ENCODE measurements around the gene KCNMA1. TPM values are rescaled to one million over a fixed set of nuclear protein-coding genes. Genes with fewer than 3 reads are reported as not detected.

KCNMA1 gene
- total RNA-seq, 3 donors from 2014 or later = 45.4 to 312 (median 62.4) TPM

GRCh38 chr10:77505431-77506334, 131.9 kb downstream of the KCNMA1 start:
- intact Hi-C loops (cut with DNase I, micrococcal nuclease) = no loop called here
- no peak for TF ChIP-seq CTCF (IDR thresholded peaks at IDR 0.05)
- no peak for DNase-seq
- H3K4me3 ChIP-seq = no peak overlapping the region
- no peaks in the 10 kb centered on the region for H3K9me3 ChIP-seq
- no peaks in the 10 kb centered on the region for H3K36me3 ChIP-seq (ENCODE audit: low read depth)
- ATAC-seq = no peak
- H3K4me1 ChIP-seq (ENCODE audit: low read depth) = no peaks in the 10 kb centered on the region

- H3K4me1 ChIP-seq (ENCODE audit: low read depth) = no peaks in the 10 kb centered on the region
- ATAC-seq (peak; percentile 28), DNase-seq (no peak)
- H3K4me3 ChIP-seq = no peak overlapping the region
- H3K36me3 ChIP-seq (ENCODE audit: low read depth) = no peaks in the 10 kb centered on the region
- H3K9me3 ChIP-seq = no peaks in the 10 kb centered on the region
- intact Hi-C loops (cut with DNase I, micrococcal nuclease) = no loop called here
- no peak for TF ChIP-seq CTCF (IDR thresholded peaks at IDR 0.05)
Measured at GRCh38 chr10:77504873-77505257, 132.7 kb downstream of the KCNMA1 start.

- H3K4me3 ChIP-seq = no peak overlapping the region
- H3K36me3 ChIP-seq (ENCODE audit: low read depth) = no peaks in the 10 kb centered on the region
- DNase-seq (no peak), ATAC-seq (no peak)
- no peak for TF ChIP-seq CTCF (IDR thresholded peaks at IDR 0.05)
- H3K4me1 ChIP-seq (ENCODE audit: low read depth) = no peaks in the 10 kb centered on the region
- intact Hi-C loops (cut with DNase I, micrococcal nuclease) = no loop called here
- no peaks in the 10 kb centered on the region for H3K9me3 ChIP-seq
Measured at GRCh38 chr10:77504196-77504872, 133.3 kb downstream of the KCNMA1 start.

- Histone ChIP-seq H3K9me3 (no peaks in the 10 kb centered on the region), H3K36me3 (ENCODE audit: low read depth) (no peaks in the 10 kb centered on the region), H3K4me3 (no peak overlapping the region), H3K4me1 (ENCODE audit: low read depth) (no peaks in the 10 kb centered on the region)
- intact Hi-C loops (cut with DNase I, micrococcal nuclease) = no loop called here
- TF ChIP-seq CTCF (IDR thresholded peaks at IDR 0.05) = no peak
- DNase-seq (no peak), ATAC-seq (no peak)
Measured at GRCh38 chr10:77501846-77502261, 135.8 kb downstream of the KCNMA1 start.

GRCh38 chr10:77501152-77501845, 136.3 kb downstream of the KCNMA1 start:
- peak; percentile 23 for ATAC-seq
- Histone ChIP-seq H3K36me3 (ENCODE audit: low read depth) (no peaks in the 10 kb centered on the region), H3K9me3 (no peaks in the 10 kb centered on the region), H3K4me1 (ENCODE audit: low read depth) (no peaks in the 10 kb centered on the region), H3K4me3 (no peak overlapping the region)
- no peak for TF ChIP-seq CTCF (IDR thresholded peaks at IDR 0.05)
- DNase-seq = no peak
- intact Hi-C loops (cut with DNase I, micrococcal nuclease) = no loop called here
